ENCODE data around the gene CARNS1. TPM values are rescaled to one million over a fixed set of nuclear protein-coding genes. Genes with fewer than 3 reads are reported as not detected.

CARNS1 gene
- total RNA-seq, 1 experiment from 2014 or later = not detected

- H4K20me1 ChIP-seq (ENCODE audit: insufficient read depth, low read depth, low read length) = no peaks in the 10 kb centered on the region
- H3K9me3 ChIP-seq (ENCODE audit: low read length) = no peaks in the 10 kb centered on the region
- no peaks in the 10 kb centered on the region for H3K9me2 ChIP-seq (replicated peaks; ENCODE audit: insufficient read depth, low read length)
- H3K79me2 ChIP-seq (ENCODE audit: low read length) = peaks cover 23% of the 10 kb centered on the region
- no peaks in the 10 kb centered on the region for H3K27me3 ChIP-seq (ENCODE audit: low read length)
- H3K36me3 ChIP-seq (ENCODE audit: insufficient read depth, low read length) = no peaks in the 10 kb centered on the region
- H2AFZ ChIP-seq (ENCODE audit: low read length) = no peak overlapping the region
- peaks cover 44% of the 10 kb centered on the region for H3K4me1 ChIP-seq (ENCODE audit: low read length)
- DNase-seq = no peak
- H3K9ac ChIP-seq (ENCODE audit: low read length) = peak overlapping the region; percentile 98
- peak overlapping the region; percentile 87 for H3K4me3 ChIP-seq (ENCODE audit: low read length)
- peak overlapping the region; percentile 95 for H3K4me2 ChIP-seq (ENCODE audit: low read depth, low read length, poor library complexity, severe bottlenecking)
- H3K27ac ChIP-seq (ENCODE audit: low read length) = peak overlapping the region; percentile 82
Observed at GRCh38 chr11:67466962-67467771, 51.7 kb downstream of the CARNS1 start.

GRCh38 chr11:67468056-67468455 is 52.6 kb downstream of the CARNS1 start:
- Histone ChIP-seq H2AFZ (ENCODE audit: low read length) (no peak overlapping the region), H3K4me1 (ENCODE audit: low read length) (peaks cover 44% of the 10 kb centered on the region), H3K4me2 (ENCODE audit: low read depth, low read length, poor library complexity, severe bottlenecking) (peak overlapping the region; percentile 95), H3K79me2 (ENCODE audit: low read length) (peaks cover 23% of the 10 kb centered on the region), H3K9ac (ENCODE audit: low read length) (peak overlapping the region; percentile 98), H3K9me2 (replicated peaks; ENCODE audit: insufficient read depth, low read length) (no peaks in the 10 kb centered on the region), H3K4me3 (ENCODE audit: low read length) (peak overlapping the region; percentile 87), H4K20me1 (ENCODE audit: insufficient read depth, low read depth, low read length) (no peaks in the 10 kb centered on the region), H3K36me3 (ENCODE audit: insufficient read depth, low read length) (no peaks in the 10 kb centered on the region), H3K27me3 (ENCODE audit: low read length) (no peaks in the 10 kb centered on the region), H3K9me3 (ENCODE audit: low read length) (no peaks in the 10 kb centered on the region), H3K27ac (ENCODE audit: low read length) (peak overlapping the region; percentile 82)
- DNase-seq = peak; percentile 68

- H3K4me2 ChIP-seq (ENCODE audit: low read depth, low read length, poor library complexity, severe bottlenecking) = peak overlapping the region; percentile 95
- H3K27ac ChIP-seq (ENCODE audit: low read length) = peak overlapping the region; percentile 82
- no peaks in the 10 kb centered on the region for H3K27me3 ChIP-seq (ENCODE audit: low read length)
- H3K4me3 ChIP-seq (ENCODE audit: low read length) = peak overlapping the region; percentile 87
- H3K4me1 ChIP-seq (ENCODE audit: low read length) = peaks cover 44% of the 10 kb centered on the region
- no peaks in the 10 kb centered on the region for H4K20me1 ChIP-seq (ENCODE audit: insufficient read depth, low read depth, low read length)
- peak; percentile 77 for DNase-seq
- H3K9me2 ChIP-seq (replicated peaks; ENCODE audit: insufficient read depth, low read length) = no peaks in the 10 kb centered on the region
- no peaks in the 10 kb centered on the region for H3K36me3 ChIP-seq (ENCODE audit: insufficient read depth, low read length)
- H3K9me3 ChIP-seq (ENCODE audit: low read length) = no peaks in the 10 kb centered on the region
- H3K79me2 ChIP-seq (ENCODE audit: low read length) = peaks cover 23% of the 10 kb centered on the region
- no peak overlapping the region for H2AFZ ChIP-seq (ENCODE audit: low read length)
- peak overlapping the region; percentile 98 for H3K9ac ChIP-seq (ENCODE audit: low read length)
Observed at GRCh38 chr11:67468456-67468758, 52.9 kb downstream of the CARNS1 start.

- Histone ChIP-seq H3K9me3 (ENCODE audit: low read length) (no peaks in the 10 kb centered on the region), H3K4me3 (ENCODE audit: low read length) (peak within 1 kb of the TSS; percentile 87), H4K20me1 (ENCODE audit: insufficient read depth, low read depth, low read length) (no peaks in the 10 kb centered on the region), H3K9ac (ENCODE audit: low read length) (peak within 1 kb of the TSS; percentile 98), H3K9me2 (replicated peaks; ENCODE audit: insufficient read depth, low read length) (no peaks in the 10 kb centered on the region), H3K36me3 (ENCODE audit: insufficient read depth, low read length) (no peaks in the 10 kb centered on the region), H3K4me1 (ENCODE audit: low read length) (peaks cover 40% of the 10 kb centered on the region), H3K27ac (ENCODE audit: low read length) (peak within 1 kb of the TSS; percentile 82), H3K27me3 (ENCODE audit: low read length) (no peaks in the 10 kb centered on the region), H3K4me2 (ENCODE audit: low read depth, low read length, poor library complexity, severe bottlenecking) (peak within 1 kb of the TSS; percentile 95), H2AFZ (ENCODE audit: low read length) (peak within 1 kb of the TSS; percentile 77), H3K79me2 (ENCODE audit: low read length) (peaks cover 23% of the 10 kb centered on the region)
- peak; percentile 96 for DNase-seq
Observed at GRCh38 chr11:67468759-67469507, 53.5 kb downstream of the CARNS1 start, which contains the start of gene TMEM134. Gene TMEM134, minus strand, starts transcription at chr11:67469251. Its CDS starts 59 bp downstream, at chr11:67469192.

GRCh38 chr11:67469508-67469811 is 54.0 kb downstream of the CARNS1 start:
- peak overlapping the region; percentile 79 for H3K9ac ChIP-seq (ENCODE audit: low read length)
- no peaks in the 10 kb centered on the region for H3K27me3 ChIP-seq (ENCODE audit: low read length)
- peak overlapping the region; percentile 87 for H3K4me3 ChIP-seq (ENCODE audit: low read length)
- DNase-seq = no peak
- peak overlapping the region; percentile 90 for H3K4me2 ChIP-seq (ENCODE audit: low read depth, low read length, poor library complexity, severe bottlenecking)
- H4K20me1 ChIP-seq (ENCODE audit: insufficient read depth, low read depth, low read length) = no peaks in the 10 kb centered on the region
- H3K4me1 ChIP-seq (ENCODE audit: low read length) = peaks cover 35% of the 10 kb centered on the region
- H3K27ac ChIP-seq (ENCODE audit: low read length) = no peak overlapping the region
- H3K79me2 ChIP-seq (ENCODE audit: low read length) = peaks cover 23% of the 10 kb centered on the region
- H3K9me3 ChIP-seq (ENCODE audit: low read length) = no peaks in the 10 kb centered on the region
- peak overlapping the region; percentile 77 for H2AFZ ChIP-seq (ENCODE audit: low read length)
- no peaks in the 10 kb centered on the region for H3K9me2 ChIP-seq (replicated peaks; ENCODE audit: insufficient read depth, low read length)
- no peaks in the 10 kb centered on the region for H3K36me3 ChIP-seq (ENCODE audit: insufficient read depth, low read length)

- no peak overlapping the region for H3K4me2 ChIP-seq (ENCODE audit: low read depth, low read length, poor library complexity, severe bottlenecking)
- no peaks in the 10 kb centered on the region for H4K20me1 ChIP-seq (ENCODE audit: insufficient read depth, low read depth, low read length)
- H2AFZ ChIP-seq (ENCODE audit: low read length) = no peak overlapping the region
- H3K4me1 ChIP-seq (ENCODE audit: low read length) = peaks cover 30% of the 10 kb centered on the region
- H3K9me2 ChIP-seq (replicated peaks; ENCODE audit: insufficient read depth, low read length) = no peaks in the 10 kb centered on the region
- H3K79me2 ChIP-seq (ENCODE audit: low read length) = peaks cover 16% of the 10 kb centered on the region
- no peak overlapping the region for H3K9ac ChIP-seq (ENCODE audit: low read length)
- no peaks in the 10 kb centered on the region for H3K27me3 ChIP-seq (ENCODE audit: low read length)
- H3K27ac ChIP-seq (ENCODE audit: low read length) = no peak overlapping the region
- no peaks in the 10 kb centered on the region for H3K9me3 ChIP-seq (ENCODE audit: low read length)
- H3K36me3 ChIP-seq (ENCODE audit: insufficient read depth, low read length) = no peaks in the 10 kb centered on the region
- no peak for DNase-seq
- H3K4me3 ChIP-seq (ENCODE audit: low read length) = no peak overlapping the region
Observed at GRCh38 chr11:67470337-67471002, 55.0 kb downstream of the CARNS1 start.

- DNase-seq = no peak
- H2AFZ ChIP-seq (ENCODE audit: low read length) = no peak overlapping the region
- H3K9me3 ChIP-seq (ENCODE audit: low read length) = no peaks in the 10 kb centered on the region
- H3K4me1 ChIP-seq (ENCODE audit: low read length) = peaks cover 11% of the 10 kb centered on the region
- no peak overlapping the region for H3K9ac ChIP-seq (ENCODE audit: low read length)
- H3K27ac ChIP-seq (ENCODE audit: low read length) = no peak overlapping the region
- H3K9me2 ChIP-seq (replicated peaks; ENCODE audit: insufficient read depth, low read length) = no peaks in the 10 kb centered on the region
- H3K27me3 ChIP-seq (ENCODE audit: low read length) = no peaks in the 10 kb centered on the region
- H4K20me1 ChIP-seq (ENCODE audit: insufficient read depth, low read depth, low read length) = no peaks in the 10 kb centered on the region
- no peak overlapping the region for H3K4me2 ChIP-seq (ENCODE audit: low read depth, low read length, poor library complexity, severe bottlenecking)
- H3K4me3 ChIP-seq (ENCODE audit: low read length) = no peak overlapping the region
- H3K79me2 ChIP-seq (ENCODE audit: low read length) = peaks cover 10% of the 10 kb centered on the region
- H3K36me3 ChIP-seq (ENCODE audit: insufficient read depth, low read length) = no peaks in the 10 kb centered on the region
Observed at GRCh38 chr11:67472882-67473281, 57.4 kb downstream of the CARNS1 start.
